Lower leg skin (tissue), 4 donors: ENCODE measurements around the gene ANKH. TPM values are rescaled to one million over a fixed set of nuclear protein-coding genes. Genes with fewer than 3 reads are reported as not detected.

Experiments used
- DNase-seq, 2 donors: peaks; one replicate each; pipeline ENCODE4 v3.0.0-alpha.2; 2019; ENCODE audit warnings: low spot score in 2 of 2
- H3K4me3 ChIP-seq: fragments of 200-600 bp; sonication (generic); 2 replicates; pipeline ENCODE4 v1.5.1; 2017; ENCODE audit warnings: mild to moderate bottlenecking, low read depth; ENCODE audit not compliant: poor library complexity, severe bottlenecking
- CTCF ChIP-seq, 3 donors: fragments of 450-650 bp; IDR thresholded peaks; one replicate each; pipeline ENCODE4 v1.5.1; 2016; ENCODE audit warnings: antibody characterized with exemption in 3 of 3, mild to moderate bottlenecking in 3 of 3, moderate library complexity in 2 of 3
- POLR2A ChIP-seq, 2 donors: fragments of 450-650 bp; IDR thresholded peaks; one replicate each; pipeline ENCODE4 v1.6.1; 2016 to 2017; ENCODE audit warnings: antibody characterized with exemption in 2 of 2, mild to moderate bottlenecking in 1 of 2, moderate library complexity in 1 of 2
- WGBS, 2 donors: methylation state at CpG; one replicate each; pipeline ENCODE4 v1.1.5; 2018; 5-methylcytosine and 5-hydroxymethylcytosine counted together
- intact Hi-C: fragments of 100-400 bp; cut with DNase I; formaldehyde crosslinking; loops from one replicate; pipeline ENCODE4 v1.15.0; 2023; ENCODE audit warnings: low total_unique reads
- total RNA-seq, 4 donors: library from RNA; depleted of rRNA; stranded (reverse); fragments of >200 nt; gene quantifications; one replicate each; pipeline ENCODE4 v1.1.0, GENCODE V29; 2016

Gene ANKH
- total RNA-seq, 4 donors from 2014 or later: 44.0 to 84.8 (median 67.9) TPM

- no peak overlapping the region for H3K4me3 ChIP-seq
- intact Hi-C loops: no loop called here
- DNase-seq: peak in 1 of 2 donors; percentile 75
- 81 to 98% methylated on average over 5 of the region's 5 CpGs for WGBS, 2 donors
- no peak for TF ChIP-seq POLR2A (IDR thresholded peaks at IDR 0.05)
- TF ChIP-seq CTCF (IDR thresholded peaks at IDR 0.05): no peak
Measured at GRCh38 chr5:14693070-14693469, 178.5 kb downstream of the ANKH start.

- H3K4me3 ChIP-seq: no peak overlapping the region
- intact Hi-C loops: no loop called here
- DNase-seq: no peak
- WGBS, 2 donors: 35 to 37% methylated on average over 4 of the region's 4 CpGs
- TF ChIP-seq POLR2A (IDR thresholded peaks at IDR 0.05) (no peak), CTCF (IDR thresholded peaks at IDR 0.05) (no peak)
Measured at GRCh38 chr5:14687023-14687665, 184.4 kb downstream of the ANKH start.

GRCh38 chr5:14686517-14686916 lies 185.1 kb downstream of the ANKH start:
- no peak for TF ChIP-seq CTCF (IDR thresholded peaks at IDR 0.05)
- no peak for TF ChIP-seq POLR2A (IDR thresholded peaks at IDR 0.05)
- no peak for DNase-seq
- no peak overlapping the region for H3K4me3 ChIP-seq
- intact Hi-C loops: no loop called here

- WGBS, 2 donors: 30 to 35% methylated on average over 6 of the region's 6 CpGs
- DNase-seq: no peak
Measured at GRCh38 chr5:14685757-14686156, 185.8 kb downstream of the ANKH start.

GRCh38 chr5:14684757-14685156 lies 186.8 kb downstream of the ANKH start:
- H3K4me3 ChIP-seq: no peak overlapping the region
- WGBS, 2 donors: 54 to 63% methylated on average over 5 of the region's 5 CpGs
- no peak for DNase-seq

More at GRCh38 chr5:14685757-14686156, 185.8 kb downstream of the ANKH start:
- intact Hi-C loops: no loop called here
- TF ChIP-seq CTCF (IDR thresholded peaks at IDR 0.05): no peak
- TF ChIP-seq POLR2A (IDR thresholded peaks at IDR 0.05): no peak
- H3K4me3 ChIP-seq: no peak overlapping the region

More at GRCh38 chr5:14684757-14685156, 186.8 kb downstream of the ANKH start:
- no peak for TF ChIP-seq CTCF (IDR thresholded peaks at IDR 0.05)
- TF ChIP-seq POLR2A (IDR thresholded peaks at IDR 0.05): no peak
- intact Hi-C loops: no loop called here
